Activated naive CD4-positive, alpha-beta T cell treated with anti-CD3 and anti-CD28 coated beads, Interleukin-2, amount 50 U/mL, for 24 hours (primary cell): ENCODE measurements around the gene STUB1.
A peak's percentile ranks its signal among the peaks of the same experiment; 100 is the strongest.

Experiments used
- H3K27ac Mint-ChIP-seq: one replicate; pipeline ENCODE4 v1.8.0; 2021; ENCODE audit warnings: mild to moderate bottlenecking, mixed read lengths
- H3K27me3 Mint-ChIP-seq: one replicate; pipeline ENCODE4 v1.8.0; 2021; ENCODE audit warnings: mixed read lengths
- H3K36me3 Mint-ChIP-seq: one replicate; pipeline ENCODE4 v1.8.0; 2021; ENCODE audit warnings: mixed read lengths
- H3K4me1 Mint-ChIP-seq: one replicate; pipeline ENCODE4 v1.8.0; 2021; ENCODE audit warnings: mixed read lengths
- H3K4me3 Mint-ChIP-seq: one replicate; pipeline ENCODE4 v1.8.0; 2021; ENCODE audit warnings: mild to moderate bottlenecking, mixed read lengths
- H3K9me3 Mint-ChIP-seq: one replicate; pipeline ENCODE4 v1.8.0; 2021; ENCODE audit warnings: mixed read lengths

STUB1 gene

GRCh38 chr16:678858-679813 is 1.1 kb upstream of the STUB1 start:
- Mint-ChIP-seq H3K36me3 (peaks cover 3% of the 10 kb centered on the region), H3K4me3 (peak overlapping the region; percentile 81), H3K9me3 (no peaks in the 10 kb centered on the region), H3K27me3 (peaks cover 1% of the 10 kb centered on the region), H3K27ac (peak overlapping the region; percentile 84), H3K4me1 (peaks cover 24% of the 10 kb centered on the region)

- H3K4me3 Mint-ChIP-seq, result peak overlapping the region; percentile 83
- peaks cover 1% of the 10 kb centered on the region for H3K27me3 Mint-ChIP-seq
- H3K9me3 Mint-ChIP-seq, result no peaks in the 10 kb centered on the region
- peaks cover 3% of the 10 kb centered on the region for H3K36me3 Mint-ChIP-seq
- H3K27ac Mint-ChIP-seq, result no peak overlapping the region
- H3K4me1 Mint-ChIP-seq, result peaks cover 24% of the 10 kb centered on the region
These were observed 375 bp downstream of the STUB1 start for GRCh38 chr16:680625-680945.

DNA sequence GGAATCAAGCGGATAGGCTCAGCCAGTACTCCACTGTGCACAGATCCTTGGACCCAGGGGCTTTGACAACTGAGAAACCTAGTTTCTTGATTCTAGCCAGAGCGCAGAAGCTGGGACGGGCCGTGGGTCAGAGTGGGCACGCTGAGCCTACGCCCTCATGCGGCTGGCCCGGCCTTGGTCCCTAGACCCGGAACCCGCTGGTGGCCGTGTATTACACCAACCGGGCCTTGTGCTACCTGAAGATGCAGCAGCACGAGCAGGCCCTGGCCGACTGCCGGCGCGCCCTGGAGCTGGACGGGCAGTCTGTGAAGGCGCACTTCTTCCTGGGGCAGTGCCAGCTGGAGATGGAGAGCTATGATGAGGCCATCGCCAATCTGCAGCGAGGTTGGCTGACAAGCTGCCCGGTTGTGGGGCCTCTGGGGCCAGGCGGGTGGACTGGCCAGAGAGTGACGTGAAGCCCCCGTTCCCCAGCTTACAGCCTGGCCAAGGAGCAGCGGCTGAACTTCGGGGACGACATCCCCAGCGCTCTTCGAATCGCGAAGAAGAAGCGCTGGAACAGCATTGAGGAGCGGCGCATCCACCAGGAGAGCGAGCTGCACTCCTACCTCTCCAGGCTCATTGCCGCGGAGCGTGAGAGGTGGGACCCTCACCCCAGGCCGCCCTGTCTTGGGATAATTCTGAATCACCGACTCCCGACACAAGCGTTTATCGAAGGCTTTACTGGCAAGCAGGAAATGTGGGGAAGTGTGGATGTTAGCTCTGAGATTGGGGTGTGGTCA is 946 bp downstream of the STUB1 start:
- Mint-ChIP-seq H3K4me1 (peaks cover 24% of the 10 kb centered on the region), H3K27me3 (peaks cover 1% of the 10 kb centered on the region), H3K36me3 (peaks cover 3% of the 10 kb centered on the region), H3K4me3 (peak overlapping the region; percentile 83), H3K27ac (peak overlapping the region; percentile 35), H3K9me3 (no peaks in the 10 kb centered on the region)

DNA sequence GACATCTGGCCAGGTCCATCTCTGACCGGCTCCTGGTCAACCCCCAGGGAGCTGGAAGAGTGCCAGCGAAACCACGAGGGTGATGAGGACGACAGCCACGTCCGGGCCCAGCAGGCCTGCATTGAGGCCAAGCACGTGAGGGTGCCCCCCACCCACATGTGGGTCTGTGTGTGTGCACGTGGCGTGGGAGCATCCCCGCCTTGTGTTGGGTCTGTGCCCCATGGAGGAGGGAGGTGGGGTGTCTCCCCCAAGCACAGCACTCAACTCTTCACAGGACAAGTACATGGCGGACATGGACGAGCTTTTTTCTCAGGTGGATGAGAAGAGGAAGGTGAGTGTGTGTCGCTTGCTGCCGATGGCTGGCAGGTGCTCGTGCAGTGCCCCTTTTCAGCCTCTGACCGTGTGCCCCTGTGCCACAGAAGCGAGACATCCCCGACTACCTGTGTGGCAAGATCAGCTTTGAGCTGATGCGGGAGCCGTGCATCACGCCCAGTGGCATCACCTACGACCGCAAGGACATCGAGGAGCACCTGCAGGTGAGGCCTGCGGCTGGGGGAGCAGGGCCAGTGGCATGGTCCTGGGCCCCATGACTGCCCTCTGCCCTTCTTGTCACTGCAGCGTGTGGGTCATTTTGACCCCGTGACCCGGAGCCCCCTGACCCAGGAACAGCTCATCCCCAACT is 1.7 kb downstream of the STUB1 start:
- peak overlapping the region; percentile 35 for H3K27ac Mint-ChIP-seq
- no peaks in the 10 kb centered on the region for H3K9me3 Mint-ChIP-seq
- H3K4me3 Mint-ChIP-seq, result peak overlapping the region; percentile 83
- peaks cover 3% of the 10 kb centered on the region for H3K36me3 Mint-ChIP-seq
- H3K27me3 Mint-ChIP-seq, result no peaks in the 10 kb centered on the region
- H3K4me1 Mint-ChIP-seq, result peaks cover 24% of the 10 kb centered on the region

- H3K4me1 Mint-ChIP-seq, result peaks cover 24% of the 10 kb centered on the region
- peak overlapping the region; percentile 92 for H3K27ac Mint-ChIP-seq
- H3K9me3 Mint-ChIP-seq, result no peaks in the 10 kb centered on the region
- peak overlapping the region; percentile 83 for H3K4me3 Mint-ChIP-seq
- H3K27me3 Mint-ChIP-seq, result no peaks in the 10 kb centered on the region
- peaks cover 3% of the 10 kb centered on the region for H3K36me3 Mint-ChIP-seq
These were observed 2.5 kb downstream of the STUB1 start for GRCh38 chr16:682493-683395.

DNA sequence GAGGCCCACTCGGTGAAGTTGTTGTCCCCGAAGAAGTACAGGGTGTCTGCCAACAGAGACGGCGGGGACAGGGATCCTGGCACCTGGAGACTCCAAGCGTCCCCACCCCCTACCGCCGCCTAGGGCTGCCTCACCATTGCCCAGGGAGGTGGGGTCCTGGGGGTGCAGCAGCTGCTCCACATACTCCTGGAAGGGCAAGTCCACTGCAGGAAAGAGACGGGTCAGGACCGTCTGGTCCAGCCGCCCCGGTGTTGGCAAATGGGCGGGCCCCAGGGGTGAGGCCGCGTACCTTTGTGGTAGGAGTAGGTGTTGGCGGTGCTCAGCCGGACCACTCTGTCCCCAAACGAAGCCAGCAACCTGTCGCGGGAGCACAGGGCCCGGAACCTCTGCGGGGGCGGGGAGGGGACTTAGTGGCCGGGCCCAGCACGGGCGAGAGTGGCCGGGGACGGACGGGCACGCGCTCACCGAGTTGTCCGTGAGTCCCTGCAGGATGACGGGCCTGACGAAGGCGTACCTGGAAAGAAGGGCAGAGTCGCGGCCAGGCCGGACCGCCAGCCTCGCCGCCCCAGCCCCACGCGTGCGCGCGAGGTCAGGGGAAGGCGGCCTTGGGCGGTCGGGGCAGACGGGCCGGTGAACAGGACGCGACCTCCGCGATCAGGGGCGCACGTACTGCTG is 3.3 kb downstream of the STUB1 start:
- H3K4me3 Mint-ChIP-seq, result peak overlapping the region; percentile 83
- H3K9me3 Mint-ChIP-seq, result no peaks in the 10 kb centered on the region
- H3K27me3 Mint-ChIP-seq, result no peaks in the 10 kb centered on the region
- peak overlapping the region; percentile 62 for H3K27ac Mint-ChIP-seq
- H3K4me1 Mint-ChIP-seq, result peaks cover 24% of the 10 kb centered on the region
- H3K36me3 Mint-ChIP-seq, result peaks cover 3% of the 10 kb centered on the region

- Mint-ChIP-seq H3K27ac (peak within 1 kb of the TSS; percentile 62), H3K4me3 (peak within 1 kb of the TSS; percentile 83), H3K27me3 (no peaks in the 10 kb centered on the region), H3K9me3 (no peaks in the 10 kb centered on the region), H3K36me3 (peaks cover 3% of the 10 kb centered on the region), H3K4me1 (peaks cover 20% of the 10 kb centered on the region)
These were observed 4.0 kb downstream of the STUB1 start, which contains the start of gene JMJD8 for GRCh38 chr16:684071-684794. Gene JMJD8, minus strand, starts transcription at chr16:684334. Its CDS starts 15 bp downstream, at chr16:684319.

DNA sequence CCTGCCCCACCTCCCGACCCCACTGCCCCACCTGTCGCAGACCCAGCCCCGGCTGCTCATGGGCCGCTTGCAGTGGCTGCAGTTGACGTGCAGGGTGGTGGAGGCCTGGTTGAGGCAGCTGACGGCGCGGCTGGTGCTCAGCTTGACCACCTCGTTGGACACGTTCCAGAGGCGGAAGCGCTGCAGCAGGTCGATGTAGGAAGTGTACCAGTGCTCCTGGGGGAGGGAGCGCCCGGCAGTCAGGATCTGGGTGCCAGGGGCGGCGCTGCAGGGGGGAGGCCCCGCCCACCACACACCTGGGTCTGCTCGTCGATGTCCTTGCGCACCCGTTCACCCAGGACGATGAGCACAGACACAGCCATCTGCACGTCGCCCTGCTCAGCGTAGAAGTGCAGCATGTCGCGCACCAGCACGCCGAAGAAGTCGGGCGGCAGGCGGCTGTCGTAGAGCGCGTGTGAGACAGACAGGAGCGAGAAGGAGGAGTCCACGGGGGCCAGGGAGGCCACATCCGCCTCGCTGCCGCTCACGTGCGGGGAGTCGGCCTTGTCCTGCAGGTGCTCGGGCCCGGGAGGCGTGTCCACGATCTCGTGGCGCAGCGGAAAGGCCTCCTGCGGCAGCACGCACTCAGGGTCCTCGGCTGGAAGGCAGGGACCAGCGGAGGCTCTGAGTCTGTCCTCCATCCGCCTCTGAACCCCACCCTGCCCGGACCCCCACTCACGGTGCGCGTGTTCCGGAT is 4.9 kb downstream of the STUB1 start:
- Mint-ChIP-seq H3K36me3 (peaks cover 3% of the 10 kb centered on the region), H3K4me1 (peaks cover 21% of the 10 kb centered on the region), H3K27me3 (no peaks in the 10 kb centered on the region), H3K4me3 (peak overlapping the region; percentile 44), H3K27ac (no peak overlapping the region), H3K9me3 (no peaks in the 10 kb centered on the region)

- Mint-ChIP-seq H3K27ac (no peak overlapping the region), H3K27me3 (no peaks in the 10 kb centered on the region), H3K36me3 (peaks cover 3% of the 10 kb centered on the region), H3K9me3 (no peaks in the 10 kb centered on the region), H3K4me3 (peak overlapping the region; percentile 44), H3K4me1 (peaks cover 25% of the 10 kb centered on the region)
These were observed 5.8 kb downstream of the STUB1 start for GRCh38 chr16:685967-686366.

DNA sequence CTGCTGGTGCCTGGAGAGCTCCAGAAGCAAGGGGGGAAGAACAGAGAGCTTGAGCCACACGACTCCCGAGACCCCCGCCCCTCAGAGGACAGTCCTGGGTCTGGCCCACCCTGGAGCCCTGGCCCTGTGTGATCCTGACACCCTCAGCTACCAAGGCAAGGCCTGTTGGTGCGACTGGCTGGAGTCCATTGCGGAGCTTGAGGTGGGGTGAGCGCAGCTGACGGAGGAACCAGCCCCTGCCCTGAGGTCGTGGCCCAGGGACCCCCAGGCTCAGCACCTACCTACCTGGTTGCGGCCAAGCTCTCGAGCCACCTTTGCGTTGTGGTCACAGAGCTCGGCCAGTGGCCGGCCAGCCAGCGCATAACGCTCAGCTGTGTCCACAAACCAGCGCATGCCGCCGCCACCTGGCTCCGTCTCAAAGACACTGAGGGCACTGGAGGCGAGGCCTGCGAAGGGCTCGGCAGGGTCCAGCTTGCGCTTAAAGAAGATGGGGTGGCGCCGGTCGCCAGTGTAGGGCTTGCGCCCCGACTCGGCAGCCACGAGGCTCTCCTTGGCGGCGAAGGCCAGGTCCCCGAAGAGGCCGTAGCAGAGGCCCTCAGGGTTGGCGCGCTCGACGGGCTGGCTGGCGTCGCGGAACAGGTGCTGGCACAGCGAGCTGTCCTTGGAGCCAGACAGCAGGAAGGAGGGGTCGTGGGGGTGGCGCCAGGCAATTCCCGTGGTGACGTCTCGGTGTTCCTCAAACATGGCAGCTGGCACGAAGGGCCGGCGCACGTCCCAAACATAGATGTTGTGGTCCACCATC is 6.5 kb downstream of the STUB1 start:
- no peaks in the 10 kb centered on the region for H3K27me3 Mint-ChIP-seq
- H3K36me3 Mint-ChIP-seq, result peaks cover 3% of the 10 kb centered on the region
- H3K9me3 Mint-ChIP-seq, result no peaks in the 10 kb centered on the region
- H3K4me1 Mint-ChIP-seq, result peaks cover 22% of the 10 kb centered on the region
- H3K27ac Mint-ChIP-seq, result no peak overlapping the region
- H3K4me3 Mint-ChIP-seq, result no peak overlapping the region

DNA sequence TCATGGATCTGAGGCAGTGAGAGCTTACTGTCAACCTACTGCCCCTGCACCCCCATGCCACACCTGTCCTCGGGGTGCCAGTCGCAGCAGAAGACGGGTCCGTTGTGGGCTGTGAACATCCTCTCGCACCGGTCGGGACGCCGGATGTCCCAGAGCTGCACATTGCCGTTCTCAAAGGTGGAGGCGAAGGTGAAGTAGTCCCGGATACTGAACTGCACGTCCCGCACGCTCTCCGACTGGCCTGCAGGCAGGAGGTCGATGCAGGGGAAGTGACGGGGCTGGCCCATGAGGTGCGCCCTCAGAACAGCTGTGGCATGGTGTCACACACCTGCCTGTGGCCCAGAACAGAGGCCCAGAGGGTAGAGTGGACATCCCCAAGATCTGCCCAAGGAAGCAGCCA is 7.3 kb downstream of the STUB1 start:
- H3K4me3 Mint-ChIP-seq, result peak overlapping the region; percentile 26
- H3K4me1 Mint-ChIP-seq, result peaks cover 17% of the 10 kb centered on the region
- H3K9me3 Mint-ChIP-seq, result no peaks in the 10 kb centered on the region
- H3K36me3 Mint-ChIP-seq, result peaks cover 1% of the 10 kb centered on the region
- no peak overlapping the region for H3K27ac Mint-ChIP-seq
- H3K27me3 Mint-ChIP-seq, result no peaks in the 10 kb centered on the region

GRCh38 chr16:689175-689897 is 9.1 kb downstream of the STUB1 start:
- H3K9me3 Mint-ChIP-seq, result no peaks in the 10 kb centered on the region

More at GRCh38 chr16:689175-689897, 9.1 kb downstream of the STUB1 start:
- H3K36me3 Mint-ChIP-seq, result no peaks in the 10 kb centered on the region
- H3K4me1 Mint-ChIP-seq, result peaks cover 15% of the 10 kb centered on the region
- H3K27me3 Mint-ChIP-seq, result no peaks in the 10 kb centered on the region
- peak overlapping the region; percentile 93 for H3K27ac Mint-ChIP-seq
- peak overlapping the region; percentile 95 for H3K4me3 Mint-ChIP-seq
